Right lobe of liver (tissue), 6 donors: ENCODE results near the gene GALNT5. TPM values are rescaled to one million over a fixed set of nuclear protein-coding genes. Genes with fewer than 3 reads are reported as not detected.

Experiments used
- ATAC-seq, 4 donors: fragments of 200-7000 bp; cut with Tn5 transposase; one replicate each; pipeline ENCODE4 v1.9.1; 2020; ENCODE audit warnings: mild to moderate bottlenecking in 4 of 4, moderate library complexity in 4 of 4
- DNase-seq, 3 donors: peaks; one replicate each; pipeline ENCODE4 v3.0.0-alpha.2; 2020
- H3K27ac ChIP-seq, 3 donors: fragments of 200-600 bp; one replicate each; pipeline ENCODE4 v1.8.0; 2022
- H3K27me3 ChIP-seq, 2 donors: fragments of 200-600 bp; one replicate each; pipeline ENCODE4 v1.8.0; 2022
- H3K36me3 ChIP-seq, 4 donors: fragments of 200-600 bp; sonication (generic) in 1 of 4; one replicate each; pipeline versions ENCODE4 v1.5.1 to v1.8.0; 2017 to 2022; ENCODE audit warnings: control low read depth in 1 of 4
- H3K4me1 ChIP-seq, 4 donors: fragments of 200-600 bp; sonication (generic) in 1 of 4; one replicate each; pipeline versions ENCODE4 v1.5.1 to v1.8.0; 2017 to 2022; ENCODE audit warnings: control low read depth in 1 of 4
- H3K4me3 ChIP-seq, 3 donors: fragments of 200-600 bp; one replicate each; pipeline ENCODE4 v1.8.0; 2022
- H3K9me3 ChIP-seq, 4 donors: fragments of 200-600 bp; sonication (generic) in 1 of 4; one replicate each; pipeline versions ENCODE4 v1.5.1 to v1.8.0; 2017 to 2022; ENCODE audit warnings: control low read depth in 1 of 4
- CTCF ChIP-seq, 4 donors: fragments of 200-600 bp in 3 of 4; fragments of 450-650 bp in 1 of 4; IDR thresholded peaks; one replicate each; pipeline versions ENCODE4 v1.5.1 to v1.8.0; 2016 to 2022; ENCODE audit warnings: antibody characterized with exemption in 4 of 4, mild to moderate bottlenecking in 2 of 4
- POLR2A ChIP-seq: fragments of 450-650 bp; IDR thresholded peaks from one replicate; pipeline ENCODE4 v1.6.1; 2017; ENCODE audit warnings: antibody characterized with exemption, mild to moderate bottlenecking
- WGBS: methylation state at CpG from one replicate; pipeline ENCODE4 v1.1.6; 2018; ENCODE audit warnings: low coverage, low lambda C conversion rate; ENCODE audit not compliant: insufficient coverage; ENCODE audit errors: missing lambda C conversion rate; 5-methylcytosine and 5-hydroxymethylcytosine counted together
- intact Hi-C, 2 donors: fragments of 100-400 bp; cut with DNase I; formaldehyde crosslinking; loops; one replicate each; pipeline versions ENCODE4 v1.11.2 to v1.14.1; 2022
- total RNA-seq, 6 experiments: library from RNA; depleted of rRNA in 2 of 6; stranded (reverse); fragments of >200 nt in 2 of 6; fragmentation: NEBNext Ultra II Directional in 3 of 6; extraction: Animal tissue kit (Norgen Biotek cat#: 25700) in 3 of 6; gene quantifications; one replicate each; pipeline versions ENCODE4 v1.1.0 to v1.2.4, GENCODE V29; 2016 to 2023
- donor health status: DM: no; HTN: yes; CAD: no.
- donor health status: DM: no; HTN: no; CAD: no.
- donor health status: DM: no; HTN: no; CAD: no.
- donor health status: DM: no; HTN: yes; CAD: no.
- donor health status: DM: no; HTN: yes; CAD: no.

Gene GALNT5
- total RNA-seq, 6 experiments from 2014 or later: 0.07 TPM; not detected in 5

GRCh38 chr2:157238296-157238695, 19.2 kb upstream of the GALNT5 start:
- Histone ChIP-seq H3K4me3 (no peak overlapping the region), H3K9me3 (no peaks in the 10 kb centered on the region), H3K36me3 (no peaks in the 10 kb centered on the region), H3K27ac (no peak overlapping the region), H3K4me1 (no peaks in the 10 kb centered on the region), H3K27me3 (no peaks in the 10 kb centered on the region)
- intact Hi-C loops: no loop called here
- TF ChIP-seq POLR2A (no peak), CTCF (IDR thresholded peaks at IDR 0.05) (no peak)
- 56% methylated on average over 3 of the region's 3 CpGs for WGBS
- ATAC-seq: no peak
- no peak for DNase-seq

DNA sequence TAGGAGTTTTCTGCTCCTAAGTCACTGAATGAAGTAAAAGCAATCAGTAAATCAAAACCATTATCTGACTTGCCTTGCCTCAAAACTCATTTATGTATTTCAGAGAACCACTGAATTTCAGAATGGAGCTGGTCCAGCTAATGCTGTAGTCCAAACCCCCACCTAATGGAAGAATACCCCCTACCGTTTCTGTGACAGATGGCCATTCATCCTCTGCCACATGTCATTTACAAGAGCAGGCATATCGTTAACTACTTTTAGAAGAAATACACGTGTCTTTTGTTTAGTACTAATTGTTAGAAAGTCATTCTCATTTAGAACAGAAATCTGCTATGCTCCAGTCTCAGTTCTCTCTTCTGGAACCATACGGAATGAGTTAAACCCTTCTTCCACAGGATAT, 12.8 kb upstream of the GALNT5 start:
- TF ChIP-seq POLR2A: no peak
- no peak for TF ChIP-seq CTCF (IDR thresholded peaks at IDR 0.05)
- 53% methylated on average over 4 of the region's 4 CpGs for WGBS
- ATAC-seq (no peak), DNase-seq (no peak)
- Histone ChIP-seq H3K4me1 (no peaks in the 10 kb centered on the region), H3K27me3 (no peaks in the 10 kb centered on the region), H3K36me3 (no peaks in the 10 kb centered on the region), H3K4me3 (no peak overlapping the region), H3K27ac (no peak overlapping the region), H3K9me3 (no peaks in the 10 kb centered on the region)
- intact Hi-C loops: no loop called here

DNA sequence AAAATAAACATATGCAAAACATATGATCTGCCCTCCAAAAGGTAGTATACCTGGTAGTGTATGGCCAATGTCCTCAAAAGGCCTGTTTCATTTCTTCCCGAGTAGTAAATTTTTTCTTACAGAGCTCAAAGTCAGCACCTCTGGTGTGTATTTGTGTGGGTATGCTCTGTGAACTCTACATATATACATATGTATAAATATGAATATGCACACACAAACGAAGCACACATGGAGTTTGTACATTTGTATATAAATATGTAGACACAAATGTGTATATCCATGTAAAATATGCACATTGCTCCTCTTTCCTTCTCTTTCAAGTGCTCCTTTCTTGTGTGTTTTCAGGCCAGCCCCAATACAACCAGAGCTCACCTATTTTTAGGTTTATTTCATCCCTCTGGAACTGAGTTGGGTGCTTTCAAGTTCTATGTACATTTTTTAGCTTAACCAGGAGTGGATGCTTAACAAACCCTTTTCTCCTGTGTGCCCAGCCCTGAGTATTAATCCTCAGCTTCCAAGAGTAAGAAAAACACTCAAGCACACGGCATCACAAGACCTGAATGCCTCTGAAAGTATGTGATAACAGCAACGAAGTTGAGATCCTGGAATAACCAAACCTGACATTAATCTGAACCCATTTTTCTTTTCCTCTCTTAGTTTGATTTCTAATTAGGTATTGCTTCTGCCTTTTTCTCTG, 12.2 kb upstream of the GALNT5 start:
- Histone ChIP-seq H3K27ac (no peak overlapping the region), H3K9me3 (no peaks in the 10 kb centered on the region), H3K4me3 (no peak overlapping the region), H3K27me3 (no peaks in the 10 kb centered on the region), H3K4me1 (no peaks in the 10 kb centered on the region), H3K36me3 (no peaks in the 10 kb centered on the region)
- WGBS: 34% methylated on average over 4 of the region's 4 CpGs
- intact Hi-C loops: no loop called here
- TF ChIP-seq CTCF (IDR thresholded peaks at IDR 0.05): no peak
- TF ChIP-seq POLR2A: no peak
- no peak for DNase-seq
- no peak for ATAC-seq

DNA sequence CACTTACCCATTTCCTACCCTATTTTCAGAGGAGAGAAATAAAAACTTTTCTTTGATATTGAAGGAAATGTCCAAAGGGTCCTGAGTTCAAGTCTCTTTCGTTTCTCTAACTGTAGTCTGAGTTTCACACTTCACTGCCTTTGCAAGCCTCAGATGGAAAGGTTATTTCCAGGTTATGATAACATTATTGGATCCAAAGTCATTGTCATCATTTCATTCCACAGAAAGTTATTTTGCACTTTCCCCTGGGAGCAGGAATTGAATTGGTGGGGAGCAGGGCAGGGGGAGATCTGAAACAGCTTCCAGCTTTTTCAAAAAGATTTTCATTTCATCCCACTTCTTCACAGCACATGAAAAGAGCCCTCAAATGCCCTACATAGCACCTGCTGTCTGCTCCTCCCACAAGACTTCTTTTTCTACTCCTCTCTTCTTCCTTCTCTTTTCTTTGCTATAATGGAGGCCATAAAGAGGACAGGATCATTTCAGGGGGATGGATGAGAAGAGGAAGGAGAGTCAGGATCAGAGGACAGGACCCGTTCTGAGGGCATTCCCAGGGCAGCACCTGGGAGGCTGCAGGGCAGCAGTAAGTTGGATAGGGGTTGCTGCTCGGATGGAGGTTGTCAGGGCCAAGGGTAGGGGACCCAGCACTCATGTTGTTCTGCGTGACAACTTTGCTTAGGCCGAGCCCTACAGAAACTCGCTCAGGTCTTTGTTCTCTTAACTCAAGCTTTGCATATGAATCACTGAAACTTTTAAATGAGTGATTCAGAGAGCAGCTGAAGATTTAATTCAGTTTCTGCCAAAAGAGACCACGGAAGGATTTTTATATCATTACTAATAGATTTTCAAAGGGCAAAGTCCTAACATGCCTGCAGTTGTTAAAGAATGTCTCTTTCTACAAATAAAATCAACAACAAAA, 11.4 kb upstream of the GALNT5 start:
- Histone ChIP-seq H3K9me3 (no peaks in the 10 kb centered on the region), H3K27me3 (no peaks in the 10 kb centered on the region), H3K4me3 (no peak overlapping the region), H3K36me3 (no peaks in the 10 kb centered on the region), H3K4me1 (no peaks in the 10 kb centered on the region), H3K27ac (no peak overlapping the region)
- TF ChIP-seq CTCF (IDR thresholded peaks at IDR 0.05) (no peak), POLR2A (no peak)
- ATAC-seq (no peak), DNase-seq (no peak)
- 37% methylated on average over 7 of the region's 7 CpGs for WGBS
- intact Hi-C loops: no loop called here
